ENCODE results near the gene TTC24.

GRCh38 chr1:156547434-156547833, 32.1 kb upstream of the TTC24 start:
- no peak for TF ChIP-seq CTCF (IDR thresholded peaks at IDR 0.05)
- no peak for TF ChIP-seq ZFX (IDR thresholded peaks at IDR 0.05; ENCODE audit: borderline replicate concordance)
